Parathyroid adenoma (tissue), 2 donors: ENCODE results near the gene C9orf78.

ENCODE experiments used
- H2AFZ ChIP-seq: fragments of 300-600 bp; sonication (generic); one replicate; pipeline ENCODE4 v1.7.0; 2017; ENCODE audit warnings: antibody characterized with exemption, mild to moderate bottlenecking
- H3K27ac ChIP-seq: fragments of 300-600 bp; sonication (generic); one replicate; pipeline ENCODE4 v1.7.0; 2017
- H3K27me3 ChIP-seq: fragments of 300-600 bp; sonication (generic); one replicate; pipeline ENCODE4 v1.7.0; 2017; ENCODE audit warnings: low read length; ENCODE audit not compliant: control insufficient read depth, insufficient read depth
- H3K36me3 ChIP-seq: fragments of 300-600 bp; sonication (generic); one replicate; pipeline ENCODE4 v1.7.0; 2017; ENCODE audit warnings: low read length; ENCODE audit not compliant: control insufficient read depth, insufficient read depth
- H3K4me1 ChIP-seq: fragments of 300-600 bp; sonication (generic); one replicate; pipeline ENCODE4 v1.7.0; 2017; ENCODE audit warnings: control low read depth
- H3K4me2 ChIP-seq: fragments of 300-600 bp; sonication (generic); one replicate; pipeline ENCODE4 v1.7.0; 2017; ENCODE audit warnings: low read length
- H3K4me3 ChIP-seq: fragments of 300-600 bp; sonication (generic); one replicate; pipeline ENCODE4 v1.7.0; 2017; ENCODE audit warnings: low read depth, low read length
- H3K79me2 ChIP-seq: fragments of 300-600 bp; sonication (generic); one replicate; pipeline ENCODE4 v1.7.0; 2017; ENCODE audit warnings: control low read depth
- H3K9ac ChIP-seq: fragments of 300-600 bp; sonication (generic); one replicate; pipeline ENCODE4 v1.7.0; 2017; ENCODE audit warnings: mild to moderate bottlenecking
- H3K9me3 ChIP-seq: fragments of 300-600 bp; sonication (generic); one replicate; pipeline ENCODE4 v1.7.0; 2017; ENCODE audit warnings: low read length; ENCODE audit not compliant: control insufficient read depth
- TF ChIP-seq, protein P1 (sequence below): fragments of 300-600 bp; sonication (generic); IDR thresholded peaks from one replicate; pipeline ENCODE4 v1.7.0; 2017; ENCODE audit warnings: antibody characterized with exemption, mild to moderate bottlenecking
- donor health status: primary hyperparathyroidism.

The C9orf78 gene

DNA sequence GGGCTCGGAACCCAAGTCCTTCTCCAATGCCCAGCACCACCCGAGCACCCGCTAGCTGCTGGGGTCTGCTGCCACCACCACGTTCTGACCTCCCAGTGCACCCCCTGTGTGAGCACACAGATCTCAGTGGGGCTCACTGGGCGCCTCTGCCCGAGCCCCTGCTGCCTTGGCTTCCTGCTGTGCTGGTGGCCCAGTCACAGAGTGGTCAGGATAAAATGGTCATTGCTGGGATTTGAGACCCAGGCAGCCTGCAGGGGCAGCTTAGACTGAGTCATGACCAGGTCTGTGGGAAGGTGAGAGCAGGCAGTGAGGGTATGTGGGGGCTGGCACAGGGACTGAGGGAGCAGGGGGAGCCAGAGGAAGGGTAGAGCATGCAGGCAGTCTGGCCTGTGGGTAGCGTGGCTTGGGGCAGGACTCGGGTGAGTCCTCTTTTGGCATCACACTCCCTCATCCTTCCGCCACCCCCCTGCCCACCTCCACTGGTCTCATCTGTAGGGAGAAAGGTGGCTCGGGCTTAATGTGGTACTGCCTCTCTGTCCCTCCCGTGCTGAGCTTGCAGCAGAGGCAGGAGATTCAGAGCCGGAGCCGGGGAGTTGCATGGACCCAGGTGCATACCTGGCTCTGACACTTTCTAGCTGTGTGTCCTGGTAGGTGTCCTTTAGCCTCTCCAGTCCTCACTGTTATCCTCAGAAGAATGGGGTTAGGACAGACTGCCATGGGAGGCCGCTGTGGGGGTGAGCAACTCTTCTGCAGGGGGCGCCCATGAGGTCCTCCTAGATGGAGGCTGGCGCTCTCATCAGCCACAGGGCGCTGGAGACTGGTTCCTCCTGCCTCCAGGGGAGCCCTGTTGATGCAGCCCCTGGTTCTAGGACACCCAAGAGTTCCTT is 32.3 kb upstream of the C9orf78 start:
- no peak overlapping the region for H3K4me2 ChIP-seq
- H3K4me1 ChIP-seq = no peaks in the 10 kb centered on the region
- no peak overlapping the region for H3K4me3 ChIP-seq
- no peak overlapping the region for H3K9ac ChIP-seq
- TF ChIP-seq, protein P1, sequence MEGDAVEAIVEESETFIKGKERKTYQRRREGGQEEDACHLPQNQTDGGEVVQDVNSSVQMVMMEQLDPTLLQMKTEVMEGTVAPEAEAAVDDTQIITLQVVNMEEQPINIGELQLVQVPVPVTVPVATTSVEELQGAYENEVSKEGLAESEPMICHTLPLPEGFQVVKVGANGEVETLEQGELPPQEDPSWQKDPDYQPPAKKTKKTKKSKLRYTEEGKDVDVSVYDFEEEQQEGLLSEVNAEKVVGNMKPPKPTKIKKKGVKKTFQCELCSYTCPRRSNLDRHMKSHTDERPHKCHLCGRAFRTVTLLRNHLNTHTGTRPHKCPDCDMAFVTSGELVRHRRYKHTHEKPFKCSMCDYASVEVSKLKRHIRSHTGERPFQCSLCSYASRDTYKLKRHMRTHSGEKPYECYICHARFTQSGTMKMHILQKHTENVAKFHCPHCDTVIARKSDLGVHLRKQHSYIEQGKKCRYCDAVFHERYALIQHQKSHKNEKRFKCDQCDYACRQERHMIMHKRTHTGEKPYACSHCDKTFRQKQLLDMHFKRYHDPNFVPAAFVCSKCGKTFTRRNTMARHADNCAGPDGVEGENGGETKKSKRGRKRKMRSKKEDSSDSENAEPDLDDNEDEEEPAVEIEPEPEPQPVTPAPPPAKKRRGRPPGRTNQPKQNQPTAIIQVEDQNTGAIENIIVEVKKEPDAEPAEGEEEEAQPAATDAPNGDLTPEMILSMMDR = no peak
- H3K36me3 ChIP-seq = no peaks in the 10 kb centered on the region
- no peaks in the 10 kb centered on the region for H3K27me3 ChIP-seq
- no peaks in the 10 kb centered on the region for H3K9me3 ChIP-seq
- H3K79me2 ChIP-seq = no peaks in the 10 kb centered on the region
- H2AFZ ChIP-seq = no peak overlapping the region
- H3K27ac ChIP-seq = no peak overlapping the region

DNA sequence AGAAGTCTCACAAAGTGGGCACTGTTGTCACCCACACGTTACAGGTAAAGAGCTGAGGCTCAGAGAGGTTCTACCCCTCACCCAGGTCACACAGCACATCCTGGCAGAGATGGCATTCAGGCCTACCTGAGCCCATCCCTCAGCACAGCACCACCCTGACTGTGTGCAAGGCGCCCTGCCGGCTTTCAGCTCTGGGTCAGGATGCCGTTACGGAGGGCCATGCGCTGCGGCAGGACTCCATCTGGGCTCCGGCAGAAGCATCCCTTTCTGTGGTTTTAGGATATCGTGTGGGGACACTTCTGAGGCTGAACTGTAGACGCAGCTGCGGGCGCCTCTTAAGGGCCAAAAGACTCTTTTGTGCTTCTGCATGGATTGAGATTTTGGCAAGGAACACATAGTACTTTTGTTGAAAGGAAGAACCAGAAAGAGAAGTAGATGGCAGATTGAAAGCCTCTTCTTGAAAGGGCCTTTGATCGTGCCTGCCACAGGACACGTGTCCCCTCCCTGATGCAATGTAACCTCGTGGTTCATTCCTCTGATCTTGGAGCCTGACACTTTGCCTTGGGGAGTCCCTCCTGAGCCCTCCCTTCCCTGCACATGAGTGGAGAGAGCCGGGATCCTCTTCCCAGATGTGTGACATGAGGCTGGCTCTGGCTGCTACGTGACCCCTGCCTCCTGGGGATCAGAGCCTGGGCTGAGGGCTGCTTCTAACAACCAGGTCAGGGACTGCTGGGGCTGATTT is 31.5 kb upstream of the C9orf78 start:
- Histone ChIP-seq H3K9ac (no peak overlapping the region), H2AFZ (no peak overlapping the region), H3K27ac (no peak overlapping the region), H3K4me2 (no peak overlapping the region), H3K4me1 (no peaks in the 10 kb centered on the region), H3K9me3 (no peaks in the 10 kb centered on the region), H3K79me2 (no peaks in the 10 kb centered on the region), H3K4me3 (no peak overlapping the region), H3K36me3 (no peaks in the 10 kb centered on the region), H3K27me3 (no peaks in the 10 kb centered on the region)
- TF ChIP-seq, protein P1 = no peak

DNA sequence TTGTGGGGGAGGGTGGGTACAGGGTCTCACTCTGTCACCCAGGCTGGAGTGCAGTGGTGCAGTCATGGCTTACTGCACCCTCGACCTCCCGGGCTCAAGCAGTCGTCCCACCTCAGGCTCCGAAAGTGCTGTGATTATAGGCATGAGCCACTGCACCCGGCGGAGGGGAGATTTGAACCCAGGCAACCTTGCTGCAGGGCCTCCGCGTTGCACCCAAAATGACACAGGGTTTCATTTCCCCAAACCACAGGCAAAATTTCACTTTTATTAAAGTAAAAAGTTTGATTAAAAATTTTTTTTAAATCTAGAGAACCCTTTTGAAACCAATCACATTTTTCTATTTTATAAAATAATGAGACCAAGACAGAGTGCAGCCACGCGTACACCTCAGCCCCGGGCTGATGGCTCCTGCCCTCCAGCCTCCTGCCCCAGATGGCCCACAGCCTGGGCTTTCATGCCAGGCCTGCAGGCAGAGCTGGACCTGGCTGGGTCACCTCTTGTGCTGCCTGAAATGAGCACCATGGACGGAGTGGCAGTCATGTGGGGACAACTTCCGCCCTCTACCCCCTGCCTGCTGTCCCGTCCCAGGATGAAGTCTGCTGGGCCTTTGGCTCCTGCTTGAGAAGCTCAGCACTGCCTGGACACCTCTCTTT is 30.7 kb upstream of the C9orf78 start:
- Histone ChIP-seq H2AFZ (no peak overlapping the region), H3K79me2 (no peaks in the 10 kb centered on the region), H3K27me3 (no peaks in the 10 kb centered on the region), H3K36me3 (no peaks in the 10 kb centered on the region), H3K27ac (no peak overlapping the region), H3K4me3 (no peak overlapping the region), H3K9ac (no peak overlapping the region), H3K4me2 (no peak overlapping the region), H3K9me3 (no peaks in the 10 kb centered on the region), H3K4me1 (no peaks in the 10 kb centered on the region)
- TF ChIP-seq, protein P1 = no peak

DNA sequence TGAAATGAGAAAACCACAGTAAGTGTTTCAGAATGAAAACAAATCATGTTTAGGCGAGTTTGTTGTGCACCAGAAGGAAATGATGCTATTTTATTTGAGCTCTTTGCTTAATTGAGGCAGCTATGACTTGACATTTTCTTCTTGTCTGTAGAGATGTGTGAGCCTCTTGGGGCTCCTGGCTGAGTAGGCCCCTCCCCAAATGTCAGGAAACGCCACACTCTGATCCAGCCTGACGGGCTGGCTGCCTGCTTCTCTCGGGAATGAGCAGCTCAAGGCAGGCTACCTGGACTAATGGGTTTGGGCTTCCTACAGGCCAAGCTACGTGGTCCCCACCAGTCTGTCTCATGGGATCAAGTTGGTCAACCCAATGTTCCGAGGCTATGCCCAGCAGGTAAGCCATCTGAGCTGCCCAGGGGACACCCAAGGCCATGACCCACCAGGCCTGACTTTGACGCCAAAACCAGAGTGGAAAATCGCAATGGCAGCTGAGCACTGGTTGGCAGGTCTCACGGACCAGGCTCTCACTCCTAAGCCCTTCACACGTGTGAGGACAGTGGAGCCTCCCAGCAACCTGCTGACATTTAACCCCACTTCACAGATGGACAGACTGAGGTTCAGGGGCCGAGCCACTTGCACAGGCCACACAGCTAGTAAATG is 30.0 kb upstream of the C9orf78 start:
- Histone ChIP-seq H3K4me2 (no peak overlapping the region), H3K4me3 (no peak overlapping the region), H3K79me2 (no peaks in the 10 kb centered on the region), H3K27me3 (no peaks in the 10 kb centered on the region), H3K36me3 (no peaks in the 10 kb centered on the region), H3K4me1 (no peaks in the 10 kb centered on the region), H3K9me3 (no peaks in the 10 kb centered on the region), H3K9ac (no peak overlapping the region), H3K27ac (no peak overlapping the region), H2AFZ (no peak overlapping the region)
- TF ChIP-seq, protein P1 = no peak
